H1 (cell line): ENCODE data around the gene MAPKAP1. TPM values are rescaled to one million over a fixed set of nuclear protein-coding genes. Genes with fewer than 3 reads are reported as not detected.

ENCODE experiments used
- CTCF ChIA-PET: fragments of 300-600 bp; sonication (Branson Sonifier 250); formaldehyde crosslinking; loops from one replicate; lab custom pipeline; 2021; ENCODE audit not compliant: partially characterized antibody; lab: Charles Lee
- POLR2A ChIA-PET: fragments of 300-600 bp; sonication (Branson Sonifier 250); formaldehyde crosslinking; loops from one replicate; lab custom pipeline; 2021; ENCODE audit warnings: inconsistent platforms; ENCODE audit not compliant: partially characterized antibody; lab: Charles Lee
- DNase-seq, 2 experiments: peaks; one replicate each; pipeline versions ENCODE4 v3.0.0 to v3.0.0-alpha.2; 2010 to 2022; ENCODE audit warnings: low spot score in 2 of 2, low read depth in 1 of 2, mixed read lengths in 1 of 2
- FAIRE-seq: peaks from 2 replicates; lab custom pipeline; 2011; peaks lifted over from hg19 to GRCh38; lab: Jason Lieb, UNC
- H2AFZ ChIP-seq: 2 replicates; pipeline ENCODE4 v1.8.1; 2012; ENCODE audit warnings: low read length, inconsistent platforms
- H2AK5ac ChIP-seq: 2 replicates; pipeline ENCODE4 v1.6.1; 2013; ENCODE audit warnings: low read depth, low read length
- H2BK120ac ChIP-seq: replicated peaks from 2 replicates; pipeline ENCODE3; 2013; ENCODE audit warnings: low read depth, low read length, inconsistent platforms
- H2BK12ac ChIP-seq: 2 replicates; pipeline ENCODE4 v1.6.1; 2013; ENCODE audit warnings: low read depth, low read length
- H2BK15ac ChIP-seq: 2 replicates; pipeline ENCODE4 v1.6.1; 2013; ENCODE audit warnings: low read length
- H2BK20ac ChIP-seq: 2 replicates; pipeline ENCODE4 v1.6.1; 2013; ENCODE audit warnings: low read length
- H2BK5ac ChIP-seq: 2 replicates; pipeline ENCODE4 v1.6.1; 2013; ENCODE audit warnings: low read depth, low read length
- H3K14ac ChIP-seq: 2 replicates; pipeline ENCODE4 v1.6.1; 2013; ENCODE audit warnings: inconsistent platforms; ENCODE audit not compliant: insufficient read length
- H3K18ac ChIP-seq: 2 replicates; pipeline ENCODE4 v1.6.1; 2013; ENCODE audit warnings: low read length; ENCODE audit errors: extremely low read depth
- H3K23ac ChIP-seq: 2 replicates; pipeline ENCODE4 v1.6.1; 2013; ENCODE audit warnings: inconsistent platforms; ENCODE audit not compliant: insufficient read length
- H3K23me2 ChIP-seq: 2 replicates; pipeline ENCODE4 v1.6.1; 2013; ENCODE audit warnings: low read depth, low read length
- H3K27ac ChIP-seq: 2 replicates; pipeline ENCODE4 v1.6.1; 2011; ENCODE audit warnings: low read depth, low read length, inconsistent platforms
- H3K27me3 ChIP-seq, 4 experiments: replicated peaks in 1 of 4; 1 replicate in 1 of 4; 2 replicates in 3 of 4; pipeline versions ENCODE4 v1.6.1 to v1.8.1; 2011 to 2013; ENCODE audit warnings: low read length in 3 of 4, mild to moderate bottlenecking in 3 of 4, inconsistent platforms in 2 of 4, mixed read lengths in 2 of 4, moderate library complexity in 1 of 4; ENCODE audit not compliant: control insufficient read depth in 3 of 4, insufficient read depth in 3 of 4; ENCODE audit errors: extremely low read depth in 1 of 4
- H3K36me3 ChIP-seq, 4 experiments: 2 replicates each; pipeline versions ENCODE4 v1.6.1 to v1.8.1; 2011 to 2013; ENCODE audit warnings: mild to moderate bottlenecking in 4 of 4, low read length in 3 of 4, moderate library complexity in 2 of 4, control low read depth in 1 of 4, inconsistent platforms in 1 of 4; ENCODE audit not compliant: insufficient read depth in 4 of 4, control insufficient read depth in 2 of 4
- H3K4ac ChIP-seq: replicated peaks from 2 replicates; pipeline ENCODE3; 2013; ENCODE audit warnings: low read length, low read depth, mixed read lengths, inconsistent platforms; ENCODE audit not compliant: insufficient read length
- H3K4me1 ChIP-seq, 4 experiments: replicated peaks in 1 of 4; 1 replicate in 1 of 4; 2 replicates in 3 of 4; pipeline versions ENCODE4 v1.6.1 to v1.8.1; 2011 to 2013; ENCODE audit warnings: low read length in 3 of 4, inconsistent platforms in 2 of 4, mixed read lengths in 1 of 4; ENCODE audit not compliant: insufficient read depth in 4 of 4, control insufficient read depth in 3 of 4
- H3K4me2 ChIP-seq, 2 experiments: 2 replicates each; pipeline versions ENCODE4 v1.6.1 to v1.8.1; 2011 to 2013; ENCODE audit warnings: low read depth in 2 of 2, low read length in 2 of 2, control low read depth in 1 of 2, inconsistent platforms in 1 of 2, mild to moderate bottlenecking in 1 of 2; ENCODE audit not compliant: insufficient read depth in 1 of 2
- H3K4me3 ChIP-seq, 4 experiments: fragments of 200-600, 300-600 bp in 1 of 4; sonication (generic), shearing (Covaris generic), sonication (Bioruptor Twin) in 1 of 4; 2 replicates each; pipeline versions ENCODE4 v1.5.1 to v1.8.1; 2011 to 2016; ENCODE audit warnings: low read length in 4 of 4, low read depth in 3 of 4, control low read depth in 2 of 4, inconsistent platforms in 2 of 4, mild to moderate bottlenecking in 2 of 4, mixed read lengths in 1 of 4, moderate library complexity in 1 of 4; ENCODE audit not compliant: insufficient read depth in 2 of 4; ENCODE audit errors: extremely low read depth in 1 of 4
- H3K56ac ChIP-seq: replicated peaks from 2 replicates; pipeline ENCODE3; 2013; ENCODE audit warnings: low read depth, mild to moderate bottlenecking, mixed read lengths, low read length, inconsistent platforms; ENCODE audit not compliant: insufficient read length
- H3K79me1 ChIP-seq: 2 replicates; pipeline ENCODE4 v1.6.1; 2013; ENCODE audit warnings: low read depth, low read length, control low read depth
- H3K79me2 ChIP-seq, 2 experiments: 2 replicates each; pipeline versions ENCODE4 v1.6.1 to v1.8.1; 2012 to 2013; ENCODE audit warnings: low read length in 2 of 2, mild to moderate bottlenecking in 2 of 2, inconsistent platforms in 1 of 2; ENCODE audit not compliant: insufficient read depth in 2 of 2, control insufficient read depth in 1 of 2
- H3K9ac ChIP-seq, 4 experiments: replicated peaks in 1 of 4; 1 replicate in 1 of 4; 2 replicates in 3 of 4; pipeline versions ENCODE4 v1.6.1 to v1.8.1; 2011 to 2013; ENCODE audit warnings: low read depth in 3 of 4, low read length in 3 of 4, control low read depth in 2 of 4, mild to moderate bottlenecking in 2 of 4, moderate library complexity in 2 of 4, inconsistent platforms in 1 of 4; ENCODE audit errors: extremely low read depth in 1 of 4
- H3K9me3 ChIP-seq, 2 experiments: 2 replicates each; pipeline versions ENCODE4 v1.6.1 to v1.8.1; 2012 to 2013; ENCODE audit warnings: mild to moderate bottlenecking in 2 of 2, moderate library complexity in 2 of 2, control low read depth in 1 of 2, inconsistent platforms in 1 of 2, low read depth in 1 of 2, low read length in 1 of 2, mixed read lengths in 1 of 2; ENCODE audit not compliant: insufficient read depth in 2 of 2
- H4K20me1 ChIP-seq, 2 experiments: replicated peaks in 1 of 2; 2 replicates each; pipeline versions ENCODE3 to v1.8.1; 2011 to 2013; ENCODE audit warnings: inconsistent platforms in 2 of 2, low read length in 2 of 2, mild to moderate bottlenecking in 1 of 2; ENCODE audit not compliant: insufficient read depth in 2 of 2, control insufficient read depth in 1 of 2
- H4K5ac ChIP-seq: 2 replicates; pipeline ENCODE4 v1.6.1; 2013; ENCODE audit warnings: low read length, low read depth, mixed read lengths, inconsistent platforms; ENCODE audit not compliant: insufficient read length
- H4K8ac ChIP-seq: 2 replicates; pipeline ENCODE4 v1.8.0; 2013; ENCODE audit warnings: mild to moderate bottlenecking, moderate library complexity, low read length, inconsistent platforms; ENCODE audit not compliant: insufficient read depth; ENCODE audit errors: extremely low read depth
- H4K91ac ChIP-seq: replicated peaks from 2 replicates; pipeline ENCODE3; 2013; ENCODE audit warnings: low read length, mixed read lengths, inconsistent platforms; ENCODE audit not compliant: insufficient read length
- KDM4A ChIP-seq: IDR thresholded peaks from one replicate; pipeline ENCODE4 v1.7.1; 2012; ENCODE audit warnings: low read depth, mild to moderate bottlenecking, moderate library complexity, low read length, inconsistent platforms; ENCODE audit not compliant: severe bottlenecking
- POU5F1 ChIP-seq: IDR thresholded peaks from 2 replicates; pipeline ENCODE4 v1.6.1; 2011; ENCODE audit warnings: low read depth, mild to moderate bottlenecking, low read length, moderate library complexity
- RAD21 ChIP-seq, 2 experiments: IDR thresholded peaks in 1 of 2; conservative IDR thresholded peaks in 1 of 2; 2 replicates each; pipeline ENCODE4 v1.6.1; 2011; ENCODE audit warnings: low read depth in 2 of 2, low read length in 2 of 2, improper control_type of control experiment in 1 of 2, inconsistent platforms in 1 of 2, mild to moderate bottlenecking in 1 of 2, moderate library complexity in 1 of 2
- RFX5 ChIP-seq: IDR thresholded peaks from 2 replicates; pipeline ENCODE4 v1.6.1; 2011; ENCODE audit warnings: low read depth, low read length, improper control_type of control experiment, borderline replicate concordance
- WGBS, 2 experiments: shearing (Covaris generic) in 1 of 2; methylation state at CpG; one replicate each; pipeline versions ENCODE4 v1.1.6 to v1.1.7; 2013 to 2015; ENCODE audit warnings: low lambda C conversion rate in 2 of 2, mixed read lengths in 2 of 2, inconsistent platforms in 1 of 2, low coverage in 1 of 2, missing lambda C conversion rate in 1 of 2; ENCODE audit not compliant: insufficient replicate concordance in 2 of 2, insufficient coverage in 1 of 2, insufficient read length in 1 of 2; ENCODE audit errors: extremely low coverage in 1 of 2, missing lambda C conversion rate in 1 of 2; 5-methylcytosine and 5-hydroxymethylcytosine counted together
- polyA plus RNA-seq, 7 experiments: library from polyadenylated mRNA; depleted of rRNA in 3 of 7; stranded (reverse) in 5 of 7; unstranded in 2 of 7; fragments of >200 nt in 5 of 7; fragments of 200-250 nt in 2 of 7; gene quantifications; 1 replicate in 5 of 7; 2 replicates in 1 of 7; 4 replicates in 1 of 7; pipeline versions ENCODE4 v1.2.1 to v1.2.3, GENCODE V29; 2011 to 2013; ENCODE audit warnings: missing spikeins in 2 of 7, mixed read lengths in 2 of 7
- total RNA-seq: library from RNA; stranded (reverse); fragmentation: NEBNext Ultra II Directional; extraction: Animal tissue kit (Norgen Biotek cat#: 25700); gene quantifications from 2 replicates; pipeline ENCODE4 v1.2.1, GENCODE V29; 2021
- TF ChIP-seq, protein P1 (sequence below), 3 experiments: IDR thresholded peaks; 1 replicate in 2 of 3; 2 replicates in 1 of 3; pipeline versions ENCODE4 v1.5.1 to v1.6.1; 2011; ENCODE audit warnings: low read length in 3 of 3, mild to moderate bottlenecking in 3 of 3, inconsistent platforms in 2 of 3, low read depth in 1 of 3, moderate library complexity in 1 of 3; ENCODE audit not compliant: insufficient read depth in 1 of 3; ENCODE audit errors: control extremely low read depth in 1 of 3

MAPKAP1 gene
- total and polyA plus RNA-seq, 2 of the 8 experiments (the other 6 are each of a cell fraction or from before 2014, with no cell fraction given), result 79.2 to 140 TPM

DNA sequence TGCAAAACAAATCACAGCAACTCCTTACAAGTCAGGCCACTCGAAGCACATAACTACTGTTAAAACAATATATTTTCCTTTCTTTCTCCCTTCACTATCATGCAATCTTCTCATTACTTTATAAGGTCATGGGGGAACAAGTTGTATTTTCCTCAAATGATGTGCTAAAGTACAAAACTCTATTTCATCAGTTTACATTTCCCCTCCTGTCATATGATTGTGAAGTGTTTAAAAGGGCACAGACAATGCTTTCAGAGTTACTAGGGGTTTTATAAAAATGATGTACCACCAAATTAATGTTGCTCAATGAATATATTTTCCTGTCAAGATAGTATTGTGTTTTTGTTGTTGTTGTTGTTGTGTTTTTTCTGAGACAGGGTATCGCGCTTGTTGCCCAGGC lies 34.1 kb downstream of the MAPKAP1 start:
- Histone ChIP-seq H3K79me2 (peaks cover 0 to 40% of the 10 kb centered on the region in 2 experiments; a peak in 3 of 4 replicates), H3K56ac (no peak overlapping the region), H4K91ac (no peak overlapping the region), H3K79me1 (no peaks in the 10 kb centered on the region; the same call in 1 of the 2 replicates), H3K23me2 (no peaks in the 10 kb centered on the region), H3K4ac (no peak overlapping the region), H4K8ac (no peak overlapping the region), H2BK15ac (no peak overlapping the region), H3K36me3 (peaks cover 0 to 6% (median 0%) of the 10 kb centered on the region in 4 experiments; a peak in 1 of 8 replicates), H3K14ac (no peak overlapping the region), H3K23ac (no peak overlapping the region), H2AK5ac (no peak overlapping the region), H3K9ac (no peak overlapping the region), H2AFZ (no peak overlapping the region), H2BK120ac (no peak overlapping the region), H3K4me3 (no peak overlapping the region), H3K9me3 (no peaks in the 10 kb centered on the region), H3K27ac (no peak overlapping the region), H4K20me1 (no peaks in the 10 kb centered on the region), H3K4me1 (peaks cover 0 to 2% (median under 1%) of the 10 kb centered on the region in 4 experiments; a peak in 3 of 7 replicates), H2BK5ac (no peak overlapping the region), H2BK20ac (no peak overlapping the region), H3K4me2 (no peak overlapping the region), H3K18ac (no peak overlapping the region), H3K27me3 (no peaks in the 10 kb centered on the region), H2BK12ac (no peak overlapping the region), H4K5ac (no peak overlapping the region)
- DNase-seq, result no peak
- POLR2A ChIA-PET, result interaction anchor here (0.7 to 1.0 kb wide), 2 partner anchors 12 to 16 kb away, joined by 4 read pairs; no protein-coding TSS in a partner anchor
- CTCF ChIA-PET, result interaction anchor here (0.9 to 1.1 kb wide), 2 partner anchors 12 to 15 kb away, joined by 3 to 4 read pairs; no protein-coding TSS in a partner anchor
- WGBS, 2 experiments, result 98% methylated on average over 3 of the region's 3 CpGs; no CpG with 5 or more reads in 1 of the 2 experiments
- FAIRE-seq, result no peak
- TF ChIP-seq KDM4A (no peak), POU5F1 (no peak), RFX5 (no peak), RAD21 (IDR thresholded peaks at IDR 0.05 in 1 of 2, conservative IDR thresholded peaks at IDR 0.05 in 1 of 2; ENCODE audit: low read depth in 2 of 2, low read length in 2 of 2) (no peak)
- TF ChIP-seq, protein P1, sequence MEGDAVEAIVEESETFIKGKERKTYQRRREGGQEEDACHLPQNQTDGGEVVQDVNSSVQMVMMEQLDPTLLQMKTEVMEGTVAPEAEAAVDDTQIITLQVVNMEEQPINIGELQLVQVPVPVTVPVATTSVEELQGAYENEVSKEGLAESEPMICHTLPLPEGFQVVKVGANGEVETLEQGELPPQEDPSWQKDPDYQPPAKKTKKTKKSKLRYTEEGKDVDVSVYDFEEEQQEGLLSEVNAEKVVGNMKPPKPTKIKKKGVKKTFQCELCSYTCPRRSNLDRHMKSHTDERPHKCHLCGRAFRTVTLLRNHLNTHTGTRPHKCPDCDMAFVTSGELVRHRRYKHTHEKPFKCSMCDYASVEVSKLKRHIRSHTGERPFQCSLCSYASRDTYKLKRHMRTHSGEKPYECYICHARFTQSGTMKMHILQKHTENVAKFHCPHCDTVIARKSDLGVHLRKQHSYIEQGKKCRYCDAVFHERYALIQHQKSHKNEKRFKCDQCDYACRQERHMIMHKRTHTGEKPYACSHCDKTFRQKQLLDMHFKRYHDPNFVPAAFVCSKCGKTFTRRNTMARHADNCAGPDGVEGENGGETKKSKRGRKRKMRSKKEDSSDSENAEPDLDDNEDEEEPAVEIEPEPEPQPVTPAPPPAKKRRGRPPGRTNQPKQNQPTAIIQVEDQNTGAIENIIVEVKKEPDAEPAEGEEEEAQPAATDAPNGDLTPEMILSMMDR (IDR thresholded peaks at IDR 0.05; ENCODE audit: control extremely low read depth in 1 of 3, insufficient read depth in 1 of 3, low read depth in 1 of 3, low read length in 3 of 3), result no peak
